ENCODE data around the gene PCTP. TPM values are rescaled to one million over a fixed set of nuclear protein-coding genes. Genes with fewer than 3 reads are reported as not detected.

Gene PCTP
- total and polyA plus RNA-seq, 2 of the 4 experiments (the other 2 are of a cell fraction), result 11.6 to 12.9 TPM

DNA sequence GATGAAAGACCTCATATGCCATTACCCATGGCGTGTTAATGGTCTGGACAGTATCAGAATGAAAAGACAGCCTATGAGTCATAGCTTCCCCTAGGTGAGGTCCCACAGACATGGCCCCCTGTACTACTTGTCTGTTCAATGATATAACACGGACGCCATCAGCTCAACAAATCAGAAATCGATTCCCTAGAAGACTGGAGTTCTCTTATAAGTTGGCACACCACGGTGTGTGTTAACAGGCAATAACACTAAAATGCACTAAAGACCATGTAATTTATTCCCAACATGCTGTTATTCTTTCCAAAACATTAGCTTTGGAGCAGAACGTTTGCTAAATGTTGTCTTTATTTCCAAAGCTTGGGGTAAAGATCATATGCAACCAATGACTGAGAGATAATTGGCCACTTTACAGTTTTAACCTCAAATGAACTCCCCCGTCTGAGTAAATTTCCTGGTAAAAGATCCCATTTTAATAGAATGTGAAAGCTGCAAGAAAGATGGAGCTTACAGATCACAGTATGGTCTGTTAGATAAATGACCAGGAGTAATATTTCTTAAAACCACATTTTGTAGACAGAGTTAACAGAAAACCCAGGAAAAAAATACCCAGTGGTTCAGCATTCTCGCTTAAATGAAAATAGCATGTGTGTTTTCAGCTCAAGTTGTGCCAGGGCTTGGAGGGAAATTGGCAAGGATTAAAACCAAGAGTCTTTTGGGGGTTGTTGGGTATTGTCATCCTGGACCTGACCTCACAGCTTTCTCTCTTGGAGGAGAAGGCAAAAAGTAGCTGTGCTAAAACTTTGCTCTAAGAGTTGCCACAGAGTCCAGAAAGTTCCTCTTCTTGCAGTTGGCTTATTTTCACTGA lies 65.9 kb downstream of the PCTP start:
- Histone ChIP-seq H2BK120ac (ENCODE audit: low read depth, low read length) (no peak overlapping the region), H4K20me1 (ENCODE audit: insufficient read depth, low read length) (no peaks in the 10 kb centered on the region), H3K18ac (ENCODE audit: low read depth, low read length) (no peak overlapping the region), H2BK20ac (ENCODE audit: low read depth, low read length) (no peak overlapping the region), H3K4ac (ENCODE audit: low read depth, low read length) (no peak overlapping the region), H2AK5ac (ENCODE audit: low read depth, low read length) (no peak overlapping the region), H2AK9ac (replicated peaks; ENCODE audit: low read depth, low read length, poor library complexity) (no peak overlapping the region), H4K5ac (ENCODE audit: low read depth, low read length) (no peak overlapping the region), H4K91ac (ENCODE audit: insufficient read depth, low read depth, low read length) (no peak overlapping the region), H3K4me1 (ENCODE audit: control insufficient read depth, insufficient read depth, low read length) (no peaks in the 10 kb centered on the region), H3K79me1 (ENCODE audit: low read depth in 1 of 2, low read length in 2 of 2) (no peaks in the 10 kb centered on the region), H3K27me3 (ENCODE audit: control insufficient read depth, insufficient read depth, low read length) (no peaks in the 10 kb centered on the region), H2BK5ac (ENCODE audit: low read depth, low read length, poor library complexity, severe bottlenecking) (no peak overlapping the region), H3K4me3 (ENCODE audit: insufficient read depth, low read depth, low read length) (no peak overlapping the region), H3K9me3 (ENCODE audit: control insufficient read depth, insufficient read depth, low read length) (no peaks in the 10 kb centered on the region), H3K14ac (replicated peaks; ENCODE audit: low read depth, low read length) (no peak overlapping the region), H3K4me2 (ENCODE audit: low read depth, low read length) (no peak overlapping the region), H3K23ac (ENCODE audit: low read depth, low read length) (no peak overlapping the region), H3K9ac (ENCODE audit: low read depth, low read length) (no peak overlapping the region), H3K36me3 (ENCODE audit: control insufficient read depth, insufficient read depth, low read length) (no peaks in the 10 kb centered on the region), H2BK15ac (ENCODE audit: low read depth, low read length) (no peak overlapping the region), H4K8ac (ENCODE audit: low read depth in 2 of 2, low read length in 2 of 2) (no peak overlapping the region), H3K9me1 (ENCODE audit: insufficient read depth, low read length) (no peaks in the 10 kb centered on the region), H3K27ac (ENCODE audit: insufficient read depth, low read length) (no peak overlapping the region), H2AFZ (replicated peaks; ENCODE audit: low read length, poor library complexity) (no peak overlapping the region), H3K56ac (ENCODE audit: extremely low read depth, insufficient read depth, low read length) (no peak overlapping the region)
- intact Hi-C loops (cut with micrococcal nuclease) (no loop called here), dilution Hi-C loops (cut with HindIII; ENCODE audit: low sequenced_read_pairs, unreplicated experiment) (no loop called here), in situ Hi-C loops (cut with MboI; ENCODE audit: low sequenced_read_pairs) (loop anchor here (25.0 kb wide), 1 partner anchor 1996 kb away; no protein-coding TSS in a partner anchor)
- no peak for TF ChIP-seq BHLHE40 (IDR thresholded peaks at IDR 0.05; ENCODE audit: low read depth, low read length)
- no peak for TF ChIP-seq RCOR1 (IDR thresholded peaks at IDR 0.05; ENCODE audit: insufficient replicate concordance, low read length)
- TF ChIP-seq CEBPB (IDR thresholded peaks at IDR 0.05; ENCODE audit: low read depth, low read length), result no peak
- no peak for TF ChIP-seq POLR2A (IDR thresholded peaks at IDR 0.05; ENCODE audit: low read depth, low read length)
- TF ChIP-seq, protein P1, sequence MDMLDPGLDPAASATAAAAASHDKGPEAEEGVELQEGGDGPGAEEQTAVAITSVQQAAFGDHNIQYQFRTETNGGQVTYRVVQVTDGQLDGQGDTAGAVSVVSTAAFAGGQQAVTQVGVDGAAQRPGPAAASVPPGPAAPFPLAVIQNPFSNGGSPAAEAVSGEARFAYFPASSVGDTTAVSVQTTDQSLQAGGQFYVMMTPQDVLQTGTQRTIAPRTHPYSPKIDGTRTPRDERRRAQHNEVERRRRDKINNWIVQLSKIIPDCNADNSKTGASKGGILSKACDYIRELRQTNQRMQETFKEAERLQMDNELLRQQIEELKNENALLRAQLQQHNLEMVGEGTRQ (IDR thresholded peaks at IDR 0.05; ENCODE audit: low read depth, low read length), result no peak
- TF ChIP-seq CHD1 (IDR thresholded peaks at IDR 0.05; ENCODE audit: low read depth, low read length), result no peak
- TF ChIP-seq RAD21 (IDR thresholded peaks at IDR 0.05; ENCODE audit: low read length), result no peak
- no peak for TF ChIP-seq MAFK (IDR thresholded peaks at IDR 0.05; ENCODE audit: low read depth, low read length)
- no peak for TF ChIP-seq RFX5 (IDR thresholded peaks at IDR 0.05; ENCODE audit: low read depth, low read length)
- no peak for TF ChIP-seq FOS (IDR thresholded peaks at IDR 0.05; ENCODE audit: low read depth, low read length)
- TF ChIP-seq MAZ (IDR thresholded peaks at IDR 0.05; ENCODE audit: borderline replicate concordance, low read depth, low read length), result no peak
- TF ChIP-seq, protein P2, sequence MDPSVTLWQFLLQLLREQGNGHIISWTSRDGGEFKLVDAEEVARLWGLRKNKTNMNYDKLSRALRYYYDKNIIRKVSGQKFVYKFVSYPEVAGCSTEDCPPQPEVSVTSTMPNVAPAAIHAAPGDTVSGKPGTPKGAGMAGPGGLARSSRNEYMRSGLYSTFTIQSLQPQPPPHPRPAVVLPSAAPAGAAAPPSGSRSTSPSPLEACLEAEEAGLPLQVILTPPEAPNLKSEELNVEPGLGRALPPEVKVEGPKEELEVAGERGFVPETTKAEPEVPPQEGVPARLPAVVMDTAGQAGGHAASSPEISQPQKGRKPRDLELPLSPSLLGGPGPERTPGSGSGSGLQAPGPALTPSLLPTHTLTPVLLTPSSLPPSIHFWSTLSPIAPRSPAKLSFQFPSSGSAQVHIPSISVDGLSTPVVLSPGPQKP (IDR thresholded peaks at IDR 0.05; ENCODE audit: borderline replicate concordance, low read depth, low read length), result no peak
- ATAC-seq (ENCODE audit: low read depth), result no peak
- 63% methylated on average over 4 of the region's 8 CpGs; no CpG with 5 or more reads in 1 of the 2 experiments for WGBS, 2 experiments (ENCODE audit: extremely low coverage in 2 of 2, insufficient read length in 1 of 2)
- POLR2A ChIA-PET (ENCODE audit: unreplicated experiment), result no interaction called here
- BruUV-seq (replicated peaks), result no TSS peak
- DNase-seq, result no peak
- CTCF ChIA-PET, result no interaction called here

Data from IMR-90 (cell line).